NCI-H748 (cell line): ENCODE measurements around the gene DTHD1.

Experiments
- DNase-seq: peaks from one replicate; lab custom pipeline; 2025; ENCODE audit not compliant: unreplicated experiment; lab: John Stamatoyannopoulos, UW

Gene DTHD1

DNA sequence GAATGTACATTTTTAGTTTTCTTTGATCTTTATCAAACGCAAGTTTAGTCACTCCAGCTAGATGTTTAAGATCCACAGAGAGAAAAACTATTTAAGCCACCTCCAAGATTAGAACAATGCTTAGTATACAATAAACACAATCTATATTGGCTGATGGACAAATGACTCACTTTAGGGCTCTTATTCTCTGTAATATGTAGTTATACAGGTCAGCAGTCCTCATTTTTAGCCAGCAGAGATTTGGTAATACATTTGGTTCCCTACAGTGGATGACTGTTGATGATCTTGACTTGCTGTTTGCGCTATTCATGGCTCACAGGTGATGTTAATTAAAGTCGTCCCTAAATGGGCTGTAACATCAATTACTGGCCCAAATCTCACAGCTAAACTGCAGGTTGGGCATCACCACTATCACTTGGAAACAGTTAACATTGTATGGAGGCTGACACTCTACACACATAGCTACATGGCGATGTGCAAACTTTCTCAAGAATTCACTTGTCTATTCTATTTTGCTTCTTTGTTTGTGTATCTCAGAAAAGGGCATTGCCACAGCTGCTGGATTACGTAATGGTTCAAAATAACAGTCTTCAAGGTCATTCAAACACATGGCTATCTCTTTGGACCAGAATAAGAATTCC is 11.8 kb upstream of the DTHD1 start:
- no peak for DNase-seq

DNA sequence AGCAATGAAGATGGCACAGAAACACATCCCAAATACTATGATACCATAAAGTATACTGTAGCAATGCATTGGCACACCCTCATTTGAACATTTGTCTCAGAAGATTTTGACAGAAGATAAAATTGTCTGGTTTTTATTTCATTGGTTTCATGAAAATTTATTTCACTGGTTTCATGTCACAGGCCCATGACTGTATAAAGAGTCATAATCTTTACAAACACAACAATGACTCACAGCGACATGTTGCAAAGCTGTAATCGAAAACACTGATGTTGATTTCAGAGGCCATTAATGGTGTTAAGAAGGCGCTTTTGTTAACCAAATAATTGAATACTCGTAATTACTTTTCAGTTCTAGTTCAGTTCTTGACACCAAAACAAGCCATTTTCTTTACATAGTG is 8.1 kb upstream of the DTHD1 start:
- DNase-seq = no peak

DNA sequence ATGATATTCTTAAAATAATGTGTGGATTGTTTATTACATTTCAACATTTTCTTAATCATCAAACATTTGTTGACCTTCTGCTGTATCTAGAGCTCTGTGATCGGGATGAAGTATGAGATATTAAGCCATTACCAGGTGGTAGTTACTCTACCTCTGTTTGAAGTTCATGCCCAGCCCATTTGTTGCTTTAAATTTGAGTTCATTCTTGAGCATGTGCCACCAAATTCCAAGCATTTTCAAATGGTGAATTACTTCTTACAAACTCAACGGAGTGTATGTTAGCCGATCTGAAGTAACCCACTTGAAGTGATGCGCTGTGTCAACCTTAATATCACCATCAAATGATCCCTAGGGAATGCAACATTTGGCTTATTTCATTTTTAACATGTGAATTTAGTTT is 7.3 kb upstream of the DTHD1 start:
- DNase-seq = no peak

DNA sequence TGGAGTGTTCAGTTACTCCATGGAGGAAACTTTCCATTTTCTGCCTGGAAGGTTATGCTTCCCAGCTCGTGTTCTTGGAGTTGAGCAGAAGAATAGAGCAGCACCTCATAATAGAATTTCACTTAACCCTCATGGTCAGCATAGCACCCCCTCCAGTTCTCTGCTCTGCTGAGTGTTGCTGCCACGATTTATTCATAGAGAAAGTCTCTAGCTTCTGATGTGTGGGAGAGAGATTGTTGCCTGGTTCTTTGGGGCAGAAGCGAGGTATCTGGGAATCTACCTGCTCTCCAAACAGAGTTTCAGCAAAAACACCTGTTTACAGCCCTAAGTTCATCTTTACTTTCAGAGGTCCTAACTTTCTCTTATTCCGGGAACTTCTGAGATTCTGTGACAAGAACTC is 3.9 kb upstream of the DTHD1 start:
- DNase-seq = no peak

DNA sequence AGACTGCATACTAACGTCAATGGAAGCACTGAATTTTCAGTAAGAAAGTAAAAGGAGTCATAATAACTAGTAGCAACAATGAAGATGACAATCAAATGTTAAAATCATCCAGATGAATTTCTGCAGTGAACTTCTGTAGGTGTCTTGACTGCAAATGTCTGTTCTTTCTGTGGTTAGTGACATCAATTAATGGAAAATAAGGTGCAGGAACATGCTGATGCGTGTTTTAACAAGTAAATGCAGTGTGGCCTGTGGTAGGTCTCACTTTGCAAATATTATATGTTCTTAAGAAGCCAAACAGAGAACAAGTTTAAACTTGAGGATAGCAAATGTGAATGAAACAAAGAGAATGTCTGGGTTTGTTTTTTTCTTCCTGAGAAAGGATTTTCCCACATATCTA is 2.6 kb upstream of the DTHD1 start:
- no peak for DNase-seq

DNA sequence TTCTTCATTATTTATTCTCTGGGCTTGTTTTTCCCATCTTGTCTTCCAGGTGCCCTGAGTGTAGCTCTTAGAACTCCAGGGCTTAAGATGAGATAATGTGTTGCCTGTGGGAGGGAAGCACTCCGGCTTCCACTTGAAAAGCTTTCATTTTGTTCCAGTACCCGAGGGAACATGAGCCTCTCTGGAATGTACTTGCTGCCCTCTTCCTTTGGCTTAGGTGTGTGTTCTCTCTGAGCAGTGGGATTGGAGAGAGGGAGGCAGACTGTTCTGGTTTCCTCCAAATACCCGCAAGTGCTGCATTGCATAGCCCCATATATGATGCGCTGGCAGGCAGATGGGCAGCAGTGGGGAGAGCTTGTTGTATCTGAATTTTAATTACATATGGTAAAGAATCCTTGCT is 861 bp upstream of the DTHD1 start:
- DNase-seq = no peak

DNA sequence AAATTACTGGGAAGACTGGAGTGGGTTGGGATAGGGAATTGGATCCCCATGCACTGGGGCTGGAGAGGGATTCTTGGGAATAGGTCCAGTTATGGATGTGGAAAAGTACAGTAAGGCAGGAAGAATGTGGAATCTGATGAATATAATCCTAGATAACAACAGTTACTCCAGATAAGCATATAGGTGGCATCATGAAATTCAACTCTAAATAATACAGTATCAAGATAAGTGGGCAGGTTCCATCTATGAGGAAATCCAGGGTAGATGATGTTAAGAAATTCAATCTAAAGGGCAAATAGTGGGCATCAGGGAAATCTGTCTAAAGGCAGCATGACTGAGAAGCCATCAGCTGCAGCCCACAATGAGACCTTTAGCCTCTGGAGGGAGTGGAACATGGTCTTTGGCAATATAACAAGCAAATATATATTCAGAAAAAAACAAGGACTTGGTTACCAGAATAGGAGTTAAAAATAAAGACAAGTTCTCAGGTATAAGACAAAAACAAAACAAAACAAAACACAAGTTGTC is 1.2 kb downstream of the DTHD1 start:
- DNase-seq = no peak

DNA sequence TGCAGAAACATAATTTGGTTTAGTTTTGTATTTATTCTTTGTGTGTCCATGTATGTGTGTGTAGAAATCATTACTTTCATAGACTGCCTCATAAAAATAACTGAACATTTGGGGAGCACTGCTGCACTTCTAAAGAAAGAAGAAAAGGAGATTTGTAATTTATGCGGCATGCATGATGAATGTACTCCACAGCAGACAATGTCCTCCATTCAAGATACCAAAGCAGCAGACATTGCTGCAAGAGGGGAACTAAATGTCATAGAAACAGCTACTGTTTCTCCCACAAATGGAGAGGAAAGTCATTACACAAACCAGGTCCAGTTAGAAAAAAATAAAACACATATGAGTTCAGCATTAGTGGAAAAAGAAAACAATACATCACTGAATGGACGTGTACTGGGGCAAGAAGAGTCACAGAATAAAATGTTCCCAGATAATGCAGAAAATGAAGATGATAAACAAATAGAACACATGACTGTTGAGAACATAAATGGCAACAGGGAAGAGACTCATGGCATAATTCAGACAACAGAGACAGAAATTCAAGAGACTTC is 2.6 kb downstream of the DTHD1 start:
- no peak for DNase-seq

DNA sequence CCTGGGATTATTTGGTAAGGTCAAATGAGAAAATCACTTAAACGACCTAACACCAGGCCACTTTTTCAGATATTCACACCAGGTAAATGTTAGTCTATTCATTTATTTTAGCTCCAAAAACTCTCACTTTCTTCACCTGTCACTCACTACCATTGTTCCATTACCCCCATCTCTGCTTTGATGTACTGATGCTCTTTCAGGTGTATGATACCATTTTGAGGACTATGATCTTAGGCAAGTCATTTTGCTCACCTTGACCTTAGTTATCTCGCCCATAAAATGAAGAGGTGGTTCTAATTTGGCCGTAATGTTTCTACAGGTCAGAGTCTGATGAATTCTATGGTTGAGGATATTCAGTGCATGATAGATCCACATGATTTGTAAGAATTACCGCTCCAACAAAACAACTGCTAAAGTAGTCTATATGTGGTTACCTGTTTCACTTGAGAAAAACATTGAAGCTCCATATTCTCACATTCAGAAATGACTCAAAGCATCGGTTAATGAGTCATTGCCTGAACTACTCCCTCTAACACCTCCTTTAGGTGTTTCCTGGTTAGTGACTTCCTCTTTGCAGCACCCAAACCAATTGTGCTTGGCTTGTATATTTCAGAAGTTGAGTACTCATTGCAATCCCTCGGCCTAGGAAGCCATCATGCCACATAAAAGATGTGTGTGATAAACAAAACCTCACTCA is 4.5 kb downstream of the DTHD1 start:
- DNase-seq = no peak

DNA sequence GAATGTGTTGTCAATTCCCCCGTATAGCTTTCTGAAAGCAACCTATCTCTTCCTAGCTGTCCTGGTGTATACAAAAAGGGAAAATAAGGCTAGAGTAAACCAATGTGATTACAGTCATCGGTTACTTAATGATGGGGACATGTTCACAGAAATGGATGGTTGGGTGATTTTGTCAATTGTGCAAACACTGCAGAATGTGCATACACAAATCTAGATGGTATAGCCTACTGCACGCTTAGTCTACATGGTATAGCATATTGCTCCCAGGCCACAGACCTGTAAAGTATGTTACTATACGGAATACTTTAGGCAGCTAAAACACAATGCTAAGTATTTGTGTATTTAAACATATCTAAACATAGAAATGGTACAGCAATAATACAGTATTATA is 5.1 kb downstream of the DTHD1 start:
- no peak for DNase-seq

DNA sequence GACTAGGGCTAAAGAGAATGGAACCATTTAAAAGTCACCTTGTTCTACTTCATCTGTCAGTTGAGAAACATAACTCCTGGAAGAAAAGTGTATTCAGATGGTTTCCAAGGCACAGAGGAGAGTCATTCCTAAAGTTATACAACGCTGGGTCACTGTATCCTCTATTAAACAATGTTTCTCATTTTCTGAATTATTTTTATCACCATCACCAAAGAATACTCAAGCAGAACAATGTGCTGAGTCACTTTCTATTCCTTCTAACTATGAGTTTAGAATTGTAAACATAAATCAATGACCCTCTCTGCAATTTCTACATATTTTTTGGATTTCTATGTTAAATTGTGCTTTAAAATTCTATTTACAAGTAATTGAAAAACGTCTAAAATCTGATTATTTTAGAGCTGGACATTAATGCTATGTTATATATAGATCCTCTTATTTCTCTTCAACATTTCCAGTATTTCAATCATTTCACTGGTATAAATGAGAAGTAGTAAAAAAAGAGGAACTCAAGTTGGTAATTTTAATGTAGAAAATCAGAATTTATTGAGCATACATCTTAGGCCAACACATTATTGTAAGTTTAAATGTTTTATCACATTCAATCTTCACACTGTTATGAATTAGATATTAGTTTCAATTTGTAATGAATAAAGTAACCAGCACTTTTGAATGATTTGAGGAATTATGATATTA is 7.5 kb downstream of the DTHD1 start:
- no peak for DNase-seq

DNA sequence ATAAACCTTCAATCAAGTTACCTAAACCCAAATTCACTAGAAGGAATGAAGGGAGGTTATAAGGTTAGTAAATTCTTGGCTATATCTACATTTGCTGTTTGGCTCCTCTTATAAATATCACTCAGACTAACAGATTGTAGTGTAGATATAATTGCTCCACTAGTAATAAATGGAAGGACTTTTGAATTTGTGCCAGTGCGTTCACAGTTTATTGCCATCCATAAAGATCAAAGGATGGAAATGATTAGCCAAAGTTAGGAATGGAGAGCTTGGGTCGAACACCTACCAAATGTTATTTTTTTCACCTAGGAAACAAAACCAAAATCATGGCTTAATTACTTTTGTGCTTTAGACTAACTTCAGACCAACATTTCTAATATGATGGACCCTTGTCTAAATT is 9.2 kb downstream of the DTHD1 start:
- DNase-seq = no peak

DNA sequence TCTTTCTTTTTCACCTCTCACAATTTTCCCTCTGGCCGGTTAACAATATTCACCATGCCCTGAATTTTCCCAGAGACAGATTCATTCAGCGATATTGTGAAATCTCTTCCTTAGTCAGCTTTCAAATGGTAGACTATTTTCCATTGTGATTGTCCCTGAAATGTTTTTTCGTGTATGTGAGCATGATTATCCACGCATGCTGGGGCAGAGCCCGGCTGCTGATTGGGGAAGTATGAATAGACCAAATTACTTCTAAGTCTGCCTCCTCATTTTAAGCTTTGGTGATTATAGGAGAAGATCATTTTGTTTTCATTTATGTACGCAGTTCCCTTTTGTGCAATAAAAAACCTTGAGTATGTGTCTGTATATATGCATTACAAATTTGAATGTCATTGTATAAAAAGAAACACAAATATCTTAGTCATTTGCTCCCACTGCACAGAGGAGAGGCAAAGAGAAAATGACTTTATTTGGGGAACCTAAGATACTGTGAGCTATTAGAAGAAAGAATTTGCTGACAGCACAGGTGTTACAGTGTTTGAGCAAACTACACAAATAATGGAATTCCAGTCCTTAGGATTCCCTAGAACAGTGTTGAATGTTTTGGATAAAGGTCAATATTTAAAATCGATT is 11.3 kb downstream of the DTHD1 start:
- DNase-seq = peak; percentile 2

DNA sequence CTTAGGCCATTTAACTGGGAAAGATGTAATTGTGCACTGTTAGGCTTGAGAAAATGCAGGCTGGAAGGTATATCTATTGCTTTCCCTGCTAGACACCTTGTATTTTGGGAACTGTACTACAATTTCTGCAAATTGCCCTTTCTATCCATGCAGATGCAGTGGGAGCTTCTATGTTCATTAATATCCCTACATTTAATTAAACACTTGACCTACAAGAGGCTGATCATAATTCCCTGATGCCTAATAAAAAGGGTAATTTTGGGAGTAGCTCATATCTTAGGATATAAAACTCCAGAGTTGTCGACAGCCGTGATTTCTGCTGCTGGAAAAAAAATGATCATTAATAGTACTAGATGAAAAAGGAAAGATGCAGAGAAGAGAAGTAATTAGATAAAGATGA is 19.7 kb downstream of the DTHD1 start:
- no peak for DNase-seq

DNA sequence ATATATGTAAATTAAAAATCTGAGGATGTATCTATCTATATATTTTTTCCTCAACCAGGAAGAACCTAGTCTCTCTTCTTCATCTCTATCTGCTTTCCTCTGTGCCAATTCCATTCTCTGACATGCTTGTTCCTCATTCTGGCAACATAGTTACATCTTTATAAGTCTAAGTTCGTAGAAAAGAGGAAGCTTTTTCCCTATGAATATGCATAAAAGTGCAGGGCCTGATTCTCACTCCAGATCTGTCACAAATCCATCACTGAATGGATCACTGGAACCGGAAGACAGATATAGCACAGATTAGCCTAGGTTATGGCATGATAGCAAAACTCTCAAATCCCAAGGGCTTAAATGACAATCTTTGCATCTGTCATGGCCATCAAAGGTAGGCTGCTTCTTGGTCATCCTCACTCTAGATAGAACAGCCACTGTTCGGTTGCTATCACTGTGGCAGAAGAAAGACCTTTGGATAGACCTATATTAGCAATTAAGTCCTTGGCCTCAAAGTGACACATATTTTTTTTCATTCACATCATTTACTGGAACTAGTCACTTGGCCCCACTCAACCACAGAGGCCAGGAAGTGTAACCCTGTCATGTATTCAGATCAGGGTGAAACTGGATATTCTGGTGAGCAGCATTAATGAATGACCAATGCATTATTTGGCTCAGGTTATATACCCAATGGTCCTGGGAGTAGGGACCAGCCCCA is 22.2 kb downstream of the DTHD1 start:
- no peak for DNase-seq

DNA sequence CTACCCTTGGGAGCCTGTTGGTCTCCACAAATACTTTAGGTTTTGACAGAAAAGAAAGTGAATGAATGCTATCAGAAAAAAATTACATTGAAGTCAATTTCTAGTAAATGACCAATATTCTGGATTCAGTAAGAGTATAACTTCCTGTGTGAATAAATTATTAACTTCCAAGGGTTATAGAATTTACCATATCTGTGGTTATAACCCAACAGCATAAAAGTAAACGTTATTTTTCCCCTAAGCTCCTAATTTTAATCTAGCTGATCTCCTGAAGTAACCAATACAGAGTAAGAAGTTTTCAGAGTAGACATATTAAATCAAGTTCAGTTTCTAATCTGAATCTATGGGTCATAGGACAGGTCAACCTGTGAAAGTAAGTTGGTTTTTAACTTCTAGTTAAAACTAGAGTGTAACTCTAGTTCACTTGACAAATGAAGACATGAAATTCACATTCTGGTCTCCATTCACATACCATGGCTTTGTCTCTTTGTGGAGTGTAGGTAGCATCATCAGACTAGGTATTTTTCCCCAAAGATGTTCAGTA is 22.8 kb downstream of the DTHD1 start:
- DNase-seq = no peak

DNA sequence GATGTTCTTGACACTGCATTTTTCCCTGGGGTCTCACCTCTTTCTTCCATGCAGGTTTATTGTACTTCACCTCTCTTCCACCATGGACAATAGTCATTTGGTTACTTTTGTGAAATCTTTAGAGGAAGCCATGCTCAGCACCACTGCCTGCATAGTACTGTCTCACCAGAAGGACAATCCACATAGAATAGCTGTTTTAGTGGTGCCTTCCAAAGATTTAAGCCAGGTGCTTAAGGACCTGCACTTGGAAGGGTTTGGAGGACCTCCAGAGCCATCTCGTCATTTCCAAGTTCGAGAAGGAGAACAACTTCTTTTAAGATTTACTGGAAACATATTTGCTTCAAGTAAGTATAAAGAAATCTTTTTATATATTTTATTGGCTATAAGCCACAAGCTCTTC is 26.7 kb downstream of the DTHD1 start:
- DNase-seq = no peak

DNA sequence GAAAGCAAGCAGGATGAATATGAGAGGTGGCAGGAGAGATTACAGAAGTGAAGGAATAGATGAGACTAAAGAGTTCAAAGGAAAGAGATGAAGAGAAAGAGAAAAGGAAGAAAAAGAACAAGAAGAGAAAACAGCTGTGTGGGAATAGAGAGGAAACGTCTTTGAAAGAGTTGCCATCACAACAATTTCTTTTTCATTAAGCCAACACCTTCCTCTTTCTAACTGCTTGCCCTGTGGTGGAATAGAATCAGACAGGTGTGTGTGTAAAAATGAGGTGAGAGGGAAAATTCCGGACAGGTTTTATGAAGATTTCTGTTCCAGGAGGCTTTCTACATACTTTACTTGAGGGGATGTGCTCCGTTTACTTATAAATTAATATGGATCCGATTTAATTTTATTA is 28.8 kb downstream of the DTHD1 start:
- no peak for DNase-seq

DNA sequence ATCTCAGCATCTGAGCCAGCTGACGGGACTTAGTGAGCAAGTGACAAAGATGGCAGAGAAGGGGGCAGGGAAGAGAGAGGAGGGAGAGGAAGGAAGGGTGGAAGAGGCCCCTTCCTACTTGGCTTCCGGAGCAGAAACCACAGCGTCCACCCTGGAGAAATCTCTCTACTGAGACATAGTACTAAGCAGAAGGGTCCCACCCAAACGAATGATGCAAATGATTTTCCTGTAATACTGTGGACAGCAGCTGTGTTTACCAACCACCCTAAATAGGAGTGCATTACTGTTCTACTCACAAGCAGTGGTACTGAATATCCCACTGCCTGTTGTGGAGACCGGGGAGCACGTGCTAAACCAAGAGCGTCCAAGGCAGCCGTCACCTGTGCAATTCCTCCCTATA is 29.4 kb downstream of the DTHD1 start:
- peak; percentile 62 for DNase-seq

DNA sequence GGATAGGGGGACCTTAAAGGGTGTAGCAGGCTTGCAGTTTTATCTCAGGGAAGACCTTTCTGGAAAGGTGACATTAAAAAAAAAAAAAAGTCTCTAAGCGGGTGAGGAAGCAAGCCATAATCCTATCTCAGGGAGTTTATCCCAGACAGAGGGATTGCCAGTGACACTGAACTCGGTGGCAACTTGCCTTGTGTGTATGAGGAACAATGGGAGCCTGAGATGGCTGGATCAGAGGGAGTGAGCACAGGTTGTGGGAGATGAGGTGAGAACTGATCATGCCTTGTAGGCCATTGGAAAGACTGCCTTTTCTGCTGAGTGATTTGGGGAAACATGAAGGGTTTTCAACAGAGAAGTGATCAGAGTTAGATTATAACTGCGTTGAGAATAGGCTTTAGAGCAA is 31.1 kb downstream of the DTHD1 start:
- no peak for DNase-seq

DNA sequence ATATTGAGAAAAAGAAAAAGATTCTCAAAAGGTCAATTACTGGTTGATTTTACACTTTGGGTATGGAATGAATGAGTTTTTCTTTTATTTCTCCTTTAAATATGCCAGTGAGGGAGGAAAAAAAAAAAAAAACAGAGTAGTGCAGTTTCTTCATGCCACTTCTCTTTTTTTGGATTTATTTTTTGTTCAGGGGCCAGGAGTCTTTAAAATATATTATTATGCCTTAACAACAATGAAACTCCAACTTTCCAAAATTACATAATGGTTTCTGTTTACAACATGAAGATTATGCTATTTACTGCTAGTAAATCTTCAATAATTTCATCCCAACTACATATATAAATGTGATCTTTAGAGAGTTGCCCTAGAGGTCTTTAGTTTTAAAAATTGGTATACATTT is 31.9 kb downstream of the DTHD1 start:
- DNase-seq = no peak
